ENCODE results near the gene KCNMA1.

DNA sequence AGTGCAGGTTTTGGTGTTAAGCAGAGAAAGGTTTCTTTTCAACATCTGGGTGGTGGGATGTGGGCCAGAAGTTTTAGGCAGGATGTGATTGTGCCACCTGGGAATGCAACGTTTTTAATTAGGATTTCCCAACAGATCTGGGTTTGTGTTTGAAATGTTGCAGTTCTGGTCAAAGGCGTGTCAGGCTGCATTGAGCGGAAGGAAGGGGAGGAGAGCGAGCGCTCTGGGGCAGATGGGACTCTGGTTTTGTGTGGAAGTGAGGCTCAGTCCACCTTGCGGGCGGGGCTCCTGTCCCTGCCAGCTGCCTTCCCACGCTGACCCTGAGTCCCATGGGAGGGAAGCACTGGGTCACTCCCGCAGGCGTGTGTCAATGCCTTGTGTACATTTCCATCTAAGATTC, 767.7 kb downstream of the KCNMA1 start:
- TF ChIP-seq, protein P1, sequence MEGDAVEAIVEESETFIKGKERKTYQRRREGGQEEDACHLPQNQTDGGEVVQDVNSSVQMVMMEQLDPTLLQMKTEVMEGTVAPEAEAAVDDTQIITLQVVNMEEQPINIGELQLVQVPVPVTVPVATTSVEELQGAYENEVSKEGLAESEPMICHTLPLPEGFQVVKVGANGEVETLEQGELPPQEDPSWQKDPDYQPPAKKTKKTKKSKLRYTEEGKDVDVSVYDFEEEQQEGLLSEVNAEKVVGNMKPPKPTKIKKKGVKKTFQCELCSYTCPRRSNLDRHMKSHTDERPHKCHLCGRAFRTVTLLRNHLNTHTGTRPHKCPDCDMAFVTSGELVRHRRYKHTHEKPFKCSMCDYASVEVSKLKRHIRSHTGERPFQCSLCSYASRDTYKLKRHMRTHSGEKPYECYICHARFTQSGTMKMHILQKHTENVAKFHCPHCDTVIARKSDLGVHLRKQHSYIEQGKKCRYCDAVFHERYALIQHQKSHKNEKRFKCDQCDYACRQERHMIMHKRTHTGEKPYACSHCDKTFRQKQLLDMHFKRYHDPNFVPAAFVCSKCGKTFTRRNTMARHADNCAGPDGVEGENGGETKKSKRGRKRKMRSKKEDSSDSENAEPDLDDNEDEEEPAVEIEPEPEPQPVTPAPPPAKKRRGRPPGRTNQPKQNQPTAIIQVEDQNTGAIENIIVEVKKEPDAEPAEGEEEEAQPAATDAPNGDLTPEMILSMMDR (IDR thresholded peaks at IDR 0.05), result no peak
- TF ChIP-seq POLR2A (IDR thresholded peaks at IDR 0.05) (no peak), POLR2AphosphoS5 (IDR thresholded peaks at IDR 0.05; ENCODE audit: insufficient read depth in 1 of 2, low read depth in 1 of 2) (no peak)

Data from vagina (tissue), 2 donors.